ENCODE results near the gene RBM10. TPM values are rescaled to one million over a fixed set of nuclear protein-coding genes. Genes with fewer than 3 reads are reported as not detected.
"Not testable (repeated sequence)": the region's sequence is repeated elsewhere in the genome, so short reads cannot be mapped to it uniquely, and the experiment has no call there.

Gene RBM10, protein sequence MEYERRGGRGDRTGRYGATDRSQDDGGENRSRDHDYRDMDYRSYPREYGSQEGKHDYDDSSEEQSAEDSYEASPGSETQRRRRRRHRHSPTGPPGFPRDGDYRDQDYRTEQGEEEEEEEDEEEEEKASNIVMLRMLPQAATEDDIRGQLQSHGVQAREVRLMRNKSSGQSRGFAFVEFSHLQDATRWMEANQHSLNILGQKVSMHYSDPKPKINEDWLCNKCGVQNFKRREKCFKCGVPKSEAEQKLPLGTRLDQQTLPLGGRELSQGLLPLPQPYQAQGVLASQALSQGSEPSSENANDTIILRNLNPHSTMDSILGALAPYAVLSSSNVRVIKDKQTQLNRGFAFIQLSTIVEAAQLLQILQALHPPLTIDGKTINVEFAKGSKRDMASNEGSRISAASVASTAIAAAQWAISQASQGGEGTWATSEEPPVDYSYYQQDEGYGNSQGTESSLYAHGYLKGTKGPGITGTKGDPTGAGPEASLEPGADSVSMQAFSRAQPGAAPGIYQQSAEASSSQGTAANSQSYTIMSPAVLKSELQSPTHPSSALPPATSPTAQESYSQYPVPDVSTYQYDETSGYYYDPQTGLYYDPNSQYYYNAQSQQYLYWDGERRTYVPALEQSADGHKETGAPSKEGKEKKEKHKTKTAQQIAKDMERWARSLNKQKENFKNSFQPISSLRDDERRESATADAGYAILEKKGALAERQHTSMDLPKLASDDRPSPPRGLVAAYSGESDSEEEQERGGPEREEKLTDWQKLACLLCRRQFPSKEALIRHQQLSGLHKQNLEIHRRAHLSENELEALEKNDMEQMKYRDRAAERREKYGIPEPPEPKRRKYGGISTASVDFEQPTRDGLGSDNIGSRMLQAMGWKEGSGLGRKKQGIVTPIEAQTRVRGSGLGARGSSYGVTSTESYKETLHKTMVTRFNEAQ
- polyA plus RNA-seq (ENCODE audit: insufficient read depth in 1 of 5, insufficient read length in 5 of 5, low replicate concordance in 1 of 5) = 10 to 100 TPM; 39.2 to 59.0 (median 48.4) TPM
- long read RNA-seq, donor 1, partial matches to known transcripts = 15 of 17 reads
- long read RNA-seq, donor 1, other reads (novel, unspliced or antisense) = 0 of 17 reads
- long read RNA-seq, donor 2, partial matches to known transcripts = 0 of 2 reads
- long read RNA-seq, donor 2, other reads (novel, unspliced or antisense) = 0 of 2 reads
- long read RNA-seq, donor 3, partial matches to known transcripts = 5 of 7 reads
- long read RNA-seq, donor 3, other reads (novel, unspliced or antisense) = 0 of 7 reads
- long read RNA-seq, donor 4, partial matches to known transcripts = 11 of 11 reads
- long read RNA-seq, donor 4, other reads (novel, unspliced or antisense) = 0 of 11 reads
- long read RNA-seq, donor 5, partial matches to known transcripts = 14 of 15 reads
- long read RNA-seq, donor 5, other reads (novel, unspliced or antisense) = 0 of 15 reads
- long read RNA-seq, donor 6, partial matches to known transcripts = 0 of 2 reads
- long read RNA-seq, donor 6, other reads (novel, unspliced or antisense) = 0 of 2 reads
- long read RNA-seq, donor 7, partial matches to known transcripts = 0 of 2 reads
- long read RNA-seq, donor 7, other reads (novel, unspliced or antisense) = 0 of 2 reads
- long read RNA-seq, donor 8, partial matches to known transcripts = 0 of 1 reads
- long read RNA-seq, donor 8, other reads (novel, unspliced or antisense) = 0 of 1 reads

- peak; percentile 88 to 92 for DNase-seq
These were observed at the start of gene RBM10, which contains the start of gene NDUFB11 for GRCh38 chrX:47144626-47145394. Gene RBM10, plus strand, starts transcription at chrX:47145221. Its CDS starts 2,261 bp downstream, at chrX:47147482. Gene NDUFB11, minus strand, starts transcription at chrX:47144702. Its CDS starts 23 bp downstream, at chrX:47144679.

GRCh38 chrX:47097018-47097417 lies 48.0 kb upstream of the RBM10 start:
- no peak for DNase-seq

DNA sequence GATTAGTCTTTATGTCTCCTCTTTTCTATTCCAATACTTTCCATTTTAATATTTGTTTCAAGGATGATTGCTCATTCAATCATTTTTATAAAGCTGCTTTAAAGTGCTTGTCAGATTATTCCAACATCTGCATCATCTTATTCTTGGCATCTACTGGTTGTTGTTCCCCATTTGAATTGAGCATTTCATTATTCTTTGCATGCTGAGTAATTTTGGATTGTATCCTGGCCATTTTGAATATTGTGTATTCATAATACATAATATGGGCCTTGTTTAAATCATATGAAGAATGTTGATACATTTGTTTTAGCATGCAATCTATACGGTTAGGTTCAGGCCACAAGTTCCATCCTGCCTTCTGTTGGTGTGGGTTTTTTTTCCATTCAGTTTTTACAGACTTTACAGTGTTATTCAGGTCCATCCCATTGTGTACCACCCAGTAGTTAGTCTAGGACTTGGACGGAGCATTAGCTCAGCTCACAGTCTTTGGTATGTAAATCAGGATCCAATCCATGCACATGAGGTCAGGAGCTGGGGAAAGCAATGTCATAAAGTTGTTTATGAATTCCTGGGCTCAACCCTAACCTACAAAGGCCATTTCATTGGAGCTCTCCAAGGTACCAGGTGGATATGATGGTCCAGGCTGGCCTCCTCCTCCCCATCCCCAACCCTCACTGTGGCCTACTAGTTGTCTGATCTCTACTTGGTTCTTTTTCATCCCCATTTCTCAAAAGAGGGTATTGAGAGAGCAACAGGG lies 46.5 kb upstream of the RBM10 start:
- DNase-seq = no peak

GRCh38 chrX:47101206-47101605 lies 43.8 kb upstream of the RBM10 start:
- no peak for DNase-seq

- not testable (repeated sequence) for DNase-seq
These were observed 33.9 kb upstream of the RBM10 start for GRCh38 chrX:47110936-47111615.

GRCh38 chrX:47112316-47112954 lies 32.6 kb upstream of the RBM10 start:
- DNase-seq = no peak

DNA sequence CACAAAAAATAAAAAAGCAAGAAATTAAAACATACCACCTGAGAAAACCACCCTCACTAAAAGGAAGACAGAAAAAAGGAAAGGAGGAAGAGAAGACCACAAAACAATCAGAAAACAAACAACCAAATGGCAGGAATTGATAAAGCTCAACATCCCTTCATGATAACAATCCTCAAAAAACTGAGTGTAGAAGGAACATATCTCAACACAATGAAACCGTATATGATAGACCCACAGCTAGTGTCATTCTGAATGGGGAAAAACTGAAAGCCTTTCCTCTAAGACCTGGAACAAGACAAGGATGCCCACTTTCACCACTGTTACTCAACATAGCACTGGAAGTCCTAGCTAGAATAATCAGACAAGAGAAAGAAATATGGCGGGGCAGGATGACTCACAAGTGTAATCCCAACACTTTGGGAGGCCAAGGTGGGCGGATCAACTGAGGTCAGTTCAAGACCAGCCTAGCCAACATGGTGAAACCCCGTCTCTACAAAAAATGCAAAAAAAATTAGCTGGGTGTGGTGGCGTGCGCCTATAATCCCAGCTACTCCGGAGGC lies 28.4 kb upstream of the RBM10 start:
- not testable (repeated sequence) for DNase-seq

DNA sequence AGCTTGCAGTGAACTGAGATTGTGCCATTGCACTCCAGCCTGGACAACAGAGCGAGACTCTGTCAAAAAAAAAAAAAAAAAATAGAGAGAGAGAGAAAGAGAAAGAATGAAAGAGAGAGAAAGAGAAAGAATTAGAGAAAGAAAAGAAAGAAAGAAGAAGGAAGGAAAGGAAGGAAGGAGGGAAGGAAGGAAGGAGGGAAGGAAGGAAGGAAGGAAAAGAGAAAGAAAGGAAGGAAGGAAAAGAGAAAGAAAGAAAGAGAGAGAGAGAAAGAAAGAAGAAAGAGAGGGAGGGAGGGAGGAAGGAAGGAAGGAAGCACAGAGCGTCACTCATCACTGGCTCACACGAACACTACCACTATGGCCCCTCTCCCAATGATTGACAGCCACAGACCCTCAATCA lies 20.6 kb upstream of the RBM10 start:
- DNase-seq = not testable (repeated sequence)

DNA sequence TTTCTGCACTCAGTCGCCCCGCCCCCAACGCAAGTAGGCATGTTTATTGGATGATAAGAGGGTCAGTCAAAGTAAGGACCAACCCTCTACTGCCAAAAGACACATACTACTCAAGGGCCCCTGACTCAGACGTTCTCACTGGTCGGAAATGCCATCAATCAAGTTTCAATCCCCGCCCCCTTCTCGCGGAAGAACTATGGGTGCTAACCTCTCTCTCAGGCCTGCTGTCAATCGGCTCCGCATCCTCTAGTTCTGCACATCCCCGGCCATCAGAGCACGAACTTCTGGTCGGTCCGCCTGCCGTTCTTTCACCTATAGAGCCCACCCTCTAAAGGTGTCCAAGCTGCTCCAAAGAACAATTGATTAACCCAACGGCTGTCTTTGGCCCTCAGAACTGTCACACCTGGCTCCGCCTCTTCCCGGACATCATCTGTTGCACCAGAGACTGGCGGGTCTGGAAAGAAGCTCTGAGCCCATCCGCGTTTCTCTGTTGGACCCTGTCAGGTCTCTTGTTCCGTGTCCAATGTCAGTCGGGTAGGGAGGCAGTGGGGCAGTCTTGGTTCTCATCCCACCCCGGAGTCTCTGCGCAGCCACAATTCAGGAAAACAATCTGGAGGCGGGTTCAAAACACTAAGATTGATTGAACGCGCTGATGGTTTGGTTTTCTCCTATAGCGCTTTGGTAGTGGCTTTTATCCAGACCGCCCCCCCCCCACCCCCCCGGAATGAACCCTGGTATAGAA lies 15.7 kb upstream of the RBM10 start:
- DNase-seq = peak; percentile 93 to 95

GRCh38 chrX:47129899-47130358 lies 15.1 kb upstream of the RBM10 start:
- DNase-seq = no peak

DNA sequence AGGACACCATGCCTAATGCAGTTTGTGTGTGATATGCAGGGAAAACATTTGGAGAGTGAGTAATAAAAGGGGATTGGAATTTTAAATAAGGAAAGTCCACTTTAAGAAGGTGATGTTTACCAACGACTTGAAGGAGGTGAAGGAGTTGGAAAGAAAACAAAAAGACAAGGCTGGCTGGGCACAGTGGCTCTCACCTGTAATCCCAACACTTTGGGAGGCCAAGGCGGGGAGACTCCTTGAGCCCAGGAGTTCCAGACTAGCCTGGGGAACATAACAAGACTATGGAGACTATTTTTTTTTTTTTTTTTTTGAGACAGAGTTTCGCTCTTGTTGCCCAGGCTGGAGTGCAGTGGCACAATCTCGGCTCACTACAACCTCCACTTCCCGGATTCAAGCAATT lies 11.5 kb upstream of the RBM10 start:
- no peak for DNase-seq

DNA sequence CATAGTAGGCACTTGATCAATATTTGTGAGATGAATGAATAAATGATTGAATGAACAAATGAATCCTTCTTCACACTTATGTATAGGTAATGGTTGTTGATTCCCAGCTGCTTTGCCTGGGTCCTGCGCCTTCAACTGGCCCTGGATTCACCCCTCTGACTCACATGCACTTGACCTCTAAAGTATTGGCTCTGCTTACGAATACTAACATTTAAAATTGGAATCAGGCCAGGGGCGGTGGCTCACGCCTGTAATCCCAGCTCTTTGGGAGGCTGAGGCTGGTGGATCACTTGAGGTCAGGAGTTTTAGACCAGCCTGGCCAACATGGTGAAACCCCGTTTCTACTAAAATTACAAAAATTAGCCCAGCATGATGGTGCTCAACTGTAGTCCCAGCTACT lies 9.4 kb upstream of the RBM10 start:
- DNase-seq = not testable (repeated sequence)

DNA sequence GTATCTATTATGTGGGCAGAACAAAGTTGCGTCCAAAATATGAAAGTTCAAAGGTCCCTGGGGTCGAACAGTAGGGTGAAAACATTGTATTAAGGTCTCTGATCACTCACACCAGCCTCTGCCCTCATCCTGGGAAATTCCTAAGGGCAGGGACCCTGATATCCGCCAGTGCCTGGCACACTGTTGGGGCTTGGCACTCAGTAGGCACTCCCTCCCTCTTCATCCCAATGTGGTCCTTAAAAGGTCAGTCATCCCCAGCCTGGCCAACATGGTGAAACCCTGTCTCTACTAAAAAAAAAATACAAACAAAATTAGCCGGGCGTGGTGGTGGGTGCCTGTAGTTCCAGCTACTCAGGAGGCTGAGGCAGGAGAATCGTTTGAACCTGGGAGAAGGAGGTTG lies 6.8 kb upstream of the RBM10 start:
- no peak for DNase-seq

GRCh38 chrX:47143894-47144625 lies 961 bp upstream of the RBM10 start:
- peak in 1 of 2 donors; percentile 77 for DNase-seq

DNA sequence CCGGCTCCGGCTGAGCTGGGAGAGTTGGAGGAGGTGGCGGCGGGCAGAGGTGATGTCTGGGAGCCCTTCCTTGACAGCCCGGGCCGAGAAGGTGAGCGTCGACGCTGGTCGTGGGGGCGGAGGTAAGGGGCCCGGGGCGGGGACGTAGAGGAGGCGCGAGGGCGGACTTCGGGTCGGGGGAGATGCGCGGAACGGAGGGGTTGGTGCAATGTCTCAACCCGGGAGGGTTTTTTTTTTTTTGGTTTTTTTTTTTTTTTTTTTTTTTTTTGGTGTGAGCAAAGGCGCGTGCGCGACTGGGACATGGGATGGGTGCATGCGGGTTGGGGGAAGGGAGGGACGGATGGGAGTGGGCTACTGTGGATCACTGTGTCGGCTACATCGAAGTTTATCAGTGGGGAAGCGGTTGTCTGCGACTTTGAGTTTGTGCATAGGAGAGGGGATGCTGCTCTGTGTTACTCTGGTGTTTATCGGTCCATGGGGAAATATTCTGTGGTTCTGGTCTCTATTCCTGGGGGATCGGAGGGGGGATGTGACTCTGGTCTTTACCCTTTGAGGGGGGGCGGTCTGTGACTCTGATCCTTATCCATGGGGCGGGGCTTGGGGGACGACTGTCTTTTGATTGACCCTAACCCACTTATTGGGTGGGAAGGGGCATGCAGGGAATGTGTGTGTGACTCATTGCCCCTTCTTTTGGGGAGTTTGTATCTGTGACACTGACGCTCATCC lies 537 bp downstream of the RBM10 start:
- DNase-seq = no peak

All from right lung (tissue), 10 donors.